Progenitor cell of endocrine pancreas (in vitro differentiated cells): ENCODE data around the gene COG1. TPM values are rescaled to one million over a fixed set of nuclear protein-coding genes. Genes with fewer than 3 reads are reported as not detected.
A peak's percentile ranks its signal among the peaks of the same experiment; 100 is the strongest.

Source experiments
- DNase-seq: peaks from one replicate; pipeline ENCODE4 v3.0.0; 2021; ENCODE audit warnings: low spot score; ENCODE audit not compliant: unreplicated experiment
- H3K27ac Mint-ChIP-seq: 2 replicates; pipeline ENCODE4 v1.8.0; 2021; ENCODE audit warnings: mild to moderate bottlenecking, moderate library complexity, mixed read lengths
- H3K27me3 Mint-ChIP-seq: 2 replicates; pipeline ENCODE4 v1.8.0; 2021; ENCODE audit warnings: mixed read lengths
- H3K36me3 Mint-ChIP-seq: 2 replicates; pipeline ENCODE4 v1.8.0; 2022; ENCODE audit warnings: mixed read lengths; ENCODE audit not compliant: insufficient read depth
- H3K4me1 Mint-ChIP-seq: 2 replicates; pipeline ENCODE4 v1.8.0; 2021; ENCODE audit warnings: low read depth, mixed read lengths
- H3K4me3 Mint-ChIP-seq: 2 replicates; pipeline ENCODE4 v1.8.0; 2021; ENCODE audit warnings: low read depth, mild to moderate bottlenecking, moderate library complexity, mixed read lengths
- H3K9me3 Mint-ChIP-seq: 2 replicates; pipeline ENCODE4 v1.8.0; 2021; ENCODE audit warnings: low read depth, mixed read lengths
- total RNA-seq: library from RNA; stranded (reverse); gene quantifications from 2 replicates; pipeline ENCODE4 v1.2.1, GENCODE V29; 2021
- TF ChIP-seq, protein P1 (sequence below): fragments of 200-600 bp; sonication (generic); IDR thresholded peaks from one replicate; pipeline ENCODE4 v1.5.0; 2021; ENCODE audit warnings: antibody characterized with exemption, mild to moderate bottlenecking; ENCODE audit not compliant: unreplicated experiment

Gene COG1
- total RNA-seq, 1 donor from 2014 or later, result 50.5 TPM

- peaks cover 6% of the 10 kb centered on the region for H3K27me3 Mint-ChIP-seq
- peak overlapping the region; percentile 55 for H3K4me3 Mint-ChIP-seq
- H3K4me1 Mint-ChIP-seq, result peaks cover 12% of the 10 kb centered on the region
- TF ChIP-seq, protein P1, sequence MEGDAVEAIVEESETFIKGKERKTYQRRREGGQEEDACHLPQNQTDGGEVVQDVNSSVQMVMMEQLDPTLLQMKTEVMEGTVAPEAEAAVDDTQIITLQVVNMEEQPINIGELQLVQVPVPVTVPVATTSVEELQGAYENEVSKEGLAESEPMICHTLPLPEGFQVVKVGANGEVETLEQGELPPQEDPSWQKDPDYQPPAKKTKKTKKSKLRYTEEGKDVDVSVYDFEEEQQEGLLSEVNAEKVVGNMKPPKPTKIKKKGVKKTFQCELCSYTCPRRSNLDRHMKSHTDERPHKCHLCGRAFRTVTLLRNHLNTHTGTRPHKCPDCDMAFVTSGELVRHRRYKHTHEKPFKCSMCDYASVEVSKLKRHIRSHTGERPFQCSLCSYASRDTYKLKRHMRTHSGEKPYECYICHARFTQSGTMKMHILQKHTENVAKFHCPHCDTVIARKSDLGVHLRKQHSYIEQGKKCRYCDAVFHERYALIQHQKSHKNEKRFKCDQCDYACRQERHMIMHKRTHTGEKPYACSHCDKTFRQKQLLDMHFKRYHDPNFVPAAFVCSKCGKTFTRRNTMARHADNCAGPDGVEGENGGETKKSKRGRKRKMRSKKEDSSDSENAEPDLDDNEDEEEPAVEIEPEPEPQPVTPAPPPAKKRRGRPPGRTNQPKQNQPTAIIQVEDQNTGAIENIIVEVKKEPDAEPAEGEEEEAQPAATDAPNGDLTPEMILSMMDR, result no peak
- peaks cover 20% of the 10 kb centered on the region for H3K36me3 Mint-ChIP-seq
- no peak for DNase-seq
- H3K27ac Mint-ChIP-seq, result peak overlapping the region; percentile 79
- no peaks in the 10 kb centered on the region for H3K9me3 Mint-ChIP-seq
Measured at GRCh38 chr17:73194514-73195222, 1.8 kb downstream of the COG1 start.

GRCh38 chr17:73196500-73196899 is 3.6 kb downstream of the COG1 start:
- no peak for DNase-seq
- Mint-ChIP-seq H3K4me3 (no peak overlapping the region), H3K9me3 (no peaks in the 10 kb centered on the region), H3K27me3 (no peaks in the 10 kb centered on the region), H3K4me1 (peaks cover 14% of the 10 kb centered on the region), H3K36me3 (peaks cover 33% of the 10 kb centered on the region), H3K27ac (no peak overlapping the region)
- TF ChIP-seq, protein P1, result peak; percentile 41

DNA sequence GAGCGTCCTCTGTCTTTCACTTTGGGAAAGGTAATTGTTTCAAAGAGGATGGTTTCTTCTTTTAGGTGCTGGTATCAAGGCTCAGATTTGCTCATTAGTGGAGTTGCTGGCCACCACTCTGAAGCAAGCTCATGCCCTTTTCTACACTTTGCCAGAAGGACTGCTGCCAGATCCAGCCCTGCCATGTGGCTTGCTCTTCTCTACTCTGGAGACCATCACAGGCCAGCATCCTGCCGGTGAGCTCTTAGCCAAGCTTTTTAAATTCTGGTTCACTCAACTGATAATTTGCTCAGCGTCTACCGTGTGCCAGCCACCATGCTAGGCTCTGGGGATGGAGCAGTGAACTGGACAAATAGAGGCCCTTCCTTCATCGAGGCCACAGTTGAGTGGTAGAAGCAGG is 4.3 kb downstream of the COG1 start:
- Mint-ChIP-seq H3K4me3 (no peak overlapping the region), H3K4me1 (peaks cover 15% of the 10 kb centered on the region), H3K9me3 (no peaks in the 10 kb centered on the region), H3K27me3 (no peaks in the 10 kb centered on the region), H3K36me3 (peaks cover 36% of the 10 kb centered on the region), H3K27ac (no peak overlapping the region)
- DNase-seq, result no peak
- TF ChIP-seq, protein P1, result no peak

GRCh38 chr17:73198201-73198929 is 5.5 kb downstream of the COG1 start:
- Mint-ChIP-seq H3K27ac (no peak overlapping the region), H3K4me3 (no peak overlapping the region), H3K9me3 (no peaks in the 10 kb centered on the region), H3K4me1 (peaks cover 26% of the 10 kb centered on the region), H3K27me3 (no peaks in the 10 kb centered on the region), H3K36me3 (peaks cover 42% of the 10 kb centered on the region)
- TF ChIP-seq, protein P1, result no peak
- DNase-seq, result no peak

DNA sequence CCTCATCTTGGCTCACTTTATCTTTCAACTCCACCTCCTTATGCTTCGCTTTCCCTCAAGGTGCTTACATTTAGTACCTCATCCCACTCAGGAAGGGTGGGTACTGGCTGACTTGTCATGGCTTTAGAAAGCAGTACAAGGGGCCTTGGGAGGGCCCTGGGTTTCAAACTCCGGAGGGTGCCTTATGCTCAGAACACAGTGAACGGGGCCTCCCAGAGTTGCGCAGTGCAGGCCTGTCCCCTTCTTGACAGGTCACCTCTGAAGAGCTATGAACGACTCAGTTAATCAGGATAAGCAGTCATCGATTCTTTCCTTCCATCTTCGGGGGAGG is 6.0 kb downstream of the COG1 start:
- Mint-ChIP-seq H3K27me3 (no peaks in the 10 kb centered on the region), H3K4me3 (no peak overlapping the region), H3K4me1 (peaks cover 27% of the 10 kb centered on the region), H3K9me3 (no peaks in the 10 kb centered on the region), H3K36me3 (peaks cover 42% of the 10 kb centered on the region), H3K27ac (no peak overlapping the region)
- TF ChIP-seq, protein P1, result no peak
- DNase-seq, result no peak
